Neural cell (in vitro differentiated cells): ENCODE measurements around the gene GRPR.

Experiments used
- EZH2 ChIP-seq: fragments of 200-600, 300-800 bp; shearing (Covaris generic), sonication (generic); IDR thresholded peaks from 2 replicates; pipeline ENCODE4 v1.6.1; 2014; ENCODE audit warnings: antibody characterized with exemption, low read length, borderline replicate concordance, mild to moderate bottlenecking; ENCODE audit not compliant: insufficient read depth, poor library complexity, severe bottlenecking
- MXI1 ChIP-seq: fragments of 450-650 bp; conservative IDR thresholded peaks from 2 replicates; pipeline ENCODE4 v1.6.1; 2014; ENCODE audit warnings: antibody characterized with exemption, mild to moderate bottlenecking; ENCODE audit not compliant: poor library complexity, severe bottlenecking
- POLR2AphosphoS5 ChIP-seq: IDR thresholded peaks from 2 replicates; pipeline ENCODE4 v1.6.1; 2012
- RAD21 ChIP-seq: fragments of 450-650 bp; conservative IDR thresholded peaks from 2 replicates; pipeline ENCODE4 v1.6.1; 2014; ENCODE audit warnings: antibody characterized with exemption, mild to moderate bottlenecking, moderate library complexity
- SMC3 ChIP-seq: fragments of 450-650 bp; conservative IDR thresholded peaks from 2 replicates; pipeline ENCODE4 v1.6.1; 2014; ENCODE audit warnings: antibody characterized with exemption, mild to moderate bottlenecking, moderate library complexity; ENCODE audit not compliant: poor library complexity
- TF ChIP-seq, protein P1 (sequence below): fragments of 450-650 bp; IDR thresholded peaks from 2 replicates; pipeline ENCODE4 v1.5.1; 2014; ENCODE audit warnings: antibody characterized with exemption, mild to moderate bottlenecking, moderate library complexity; ENCODE audit not compliant: poor library complexity, severe bottlenecking

DNA sequence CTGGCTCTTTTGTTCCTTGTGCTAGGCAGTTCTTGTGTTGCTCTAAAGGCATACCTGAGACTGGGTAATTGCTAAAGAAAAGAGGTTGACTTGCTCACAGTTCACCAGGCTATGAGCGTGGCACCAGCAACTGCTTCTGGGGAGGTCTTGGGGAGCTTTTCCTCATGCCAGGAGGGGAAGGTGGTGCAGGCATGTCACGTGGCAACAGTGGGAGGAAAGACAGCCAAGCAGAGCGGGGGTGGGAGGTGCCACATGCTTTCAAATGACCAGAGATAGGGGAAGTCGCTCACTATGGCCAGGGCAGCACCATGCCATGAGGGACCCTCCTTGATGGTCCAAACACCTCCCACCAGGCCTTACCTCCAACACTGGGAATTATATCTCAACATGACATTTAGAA, 48.6 kb downstream of the GRPR start:
- no peak for TF ChIP-seq POLR2AphosphoS5
- TF ChIP-seq, protein P1, sequence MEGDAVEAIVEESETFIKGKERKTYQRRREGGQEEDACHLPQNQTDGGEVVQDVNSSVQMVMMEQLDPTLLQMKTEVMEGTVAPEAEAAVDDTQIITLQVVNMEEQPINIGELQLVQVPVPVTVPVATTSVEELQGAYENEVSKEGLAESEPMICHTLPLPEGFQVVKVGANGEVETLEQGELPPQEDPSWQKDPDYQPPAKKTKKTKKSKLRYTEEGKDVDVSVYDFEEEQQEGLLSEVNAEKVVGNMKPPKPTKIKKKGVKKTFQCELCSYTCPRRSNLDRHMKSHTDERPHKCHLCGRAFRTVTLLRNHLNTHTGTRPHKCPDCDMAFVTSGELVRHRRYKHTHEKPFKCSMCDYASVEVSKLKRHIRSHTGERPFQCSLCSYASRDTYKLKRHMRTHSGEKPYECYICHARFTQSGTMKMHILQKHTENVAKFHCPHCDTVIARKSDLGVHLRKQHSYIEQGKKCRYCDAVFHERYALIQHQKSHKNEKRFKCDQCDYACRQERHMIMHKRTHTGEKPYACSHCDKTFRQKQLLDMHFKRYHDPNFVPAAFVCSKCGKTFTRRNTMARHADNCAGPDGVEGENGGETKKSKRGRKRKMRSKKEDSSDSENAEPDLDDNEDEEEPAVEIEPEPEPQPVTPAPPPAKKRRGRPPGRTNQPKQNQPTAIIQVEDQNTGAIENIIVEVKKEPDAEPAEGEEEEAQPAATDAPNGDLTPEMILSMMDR, result no peak
- no peak for TF ChIP-seq RAD21
- TF ChIP-seq SMC3, result no peak
- TF ChIP-seq MXI1, result no peak
- TF ChIP-seq EZH2, result no peak
